IMR-90 (cell line): ENCODE measurements around the gene PAN2. TPM values are rescaled to one million over a fixed set of nuclear protein-coding genes. Genes with fewer than 3 reads are reported as not detected.

Source experiments
- CEBPB ChIP-seq: IDR thresholded peaks from 2 replicates; pipeline ENCODE4 v1.6.1; 2012; ENCODE audit warnings: low read depth, low read length, improper control_type of control experiment
- MAFK ChIP-seq: IDR thresholded peaks from 2 replicates; pipeline ENCODE4 v1.6.1; 2012; ENCODE audit warnings: low read depth, low read length, improper control_type of control experiment
- NFE2L2 ChIP-seq: fragments of 150-350 bp; IDR thresholded peaks from 2 replicates; pipeline ENCODE4 v1.6.1; 2016; ENCODE audit warnings: low read depth, mild to moderate bottlenecking, low read length
- RAD21 ChIP-seq: IDR thresholded peaks from 2 replicates; pipeline ENCODE4 v1.6.1; 2012; ENCODE audit warnings: low read length, improper control_type of control experiment
- RFX5 ChIP-seq: IDR thresholded peaks from 2 replicates; pipeline ENCODE4 v1.8.0; 2012; ENCODE audit warnings: low read depth, mild to moderate bottlenecking, low read length, moderate library complexity
- SMC3 ChIP-seq: fragments of 150-350 bp; IDR thresholded peaks from 2 replicates; pipeline ENCODE4 v1.6.1; 2016; ENCODE audit warnings: low read depth, mild to moderate bottlenecking, antibody characterized with exemption, low read length, moderate library complexity
- polyA plus RNA-seq, 3 experiments: library from polyadenylated mRNA; depleted of rRNA; stranded (reverse); fragments of >200 nt; gene quantifications; 2 replicates each; pipeline ENCODE4 v1.2.3, GENCODE V29; 2012; ENCODE audit warnings: low replicate concordance in 1 of 3
- total RNA-seq: library from RNA; depleted of rRNA; stranded (reverse); fragments of >200 nt; gene quantifications from 2 replicates; pipeline ENCODE4 v1.2.3, GENCODE V29; 2012
- TF ChIP-seq, protein P1 (sequence below): fragments of 150-350 bp; IDR thresholded peaks from 2 replicates; pipeline ENCODE4 v1.6.1; 2017; ENCODE audit warnings: mild to moderate bottlenecking, antibody characterized with exemption, low read length, low read depth
- TF ChIP-seq, protein P2 (sequence below): fragments of 150-350 bp; IDR thresholded peaks from 2 replicates; pipeline ENCODE4 v1.6.1; 2016; ENCODE audit warnings: low read depth, mild to moderate bottlenecking, low read length, moderate library complexity, borderline replicate concordance

PAN2 gene
- total and polyA plus RNA-seq, 2 of the 4 experiments (the other 2 are of a cell fraction) = 9.7 to 20.2 TPM

DNA sequence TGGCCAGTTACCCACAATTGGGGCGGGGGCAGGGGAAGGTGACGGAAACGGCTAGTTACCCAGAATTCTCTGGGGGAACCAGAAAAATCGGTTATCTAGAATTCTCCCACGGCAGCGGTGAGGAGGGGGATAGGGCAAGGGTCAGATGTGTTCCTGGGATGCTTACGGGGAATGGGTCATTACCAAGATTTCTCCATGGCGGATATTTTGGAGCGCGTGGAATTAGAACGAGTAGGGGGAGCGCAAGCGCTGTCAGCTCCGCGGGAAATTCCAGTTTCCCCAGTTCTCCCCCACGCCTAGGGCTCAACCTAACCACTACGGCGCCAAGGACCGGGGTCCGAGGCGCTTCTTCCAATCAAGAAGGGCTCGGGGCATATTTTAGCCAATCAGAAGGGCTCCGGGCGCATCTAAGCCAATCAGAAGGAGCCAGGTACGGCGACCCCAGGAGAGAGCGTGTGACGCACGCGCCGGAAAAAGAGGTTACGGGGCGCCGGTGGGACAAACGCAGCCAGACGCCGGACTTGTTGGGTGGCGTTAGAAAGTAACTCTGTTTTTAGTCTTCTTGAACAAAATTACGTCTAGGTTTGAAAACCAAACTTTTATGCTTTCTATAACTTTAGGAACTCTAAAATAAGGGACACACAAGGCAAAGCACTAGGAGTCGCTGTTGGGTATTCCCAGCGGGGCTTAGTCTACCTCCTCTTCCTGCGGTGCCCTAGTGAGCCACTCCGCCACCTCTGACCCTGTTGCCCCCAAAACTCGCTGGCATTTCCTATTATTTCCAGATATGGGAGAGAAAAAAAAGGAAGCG is at the start of gene PAN2 (continued):
- TF ChIP-seq MAFK = no peak
- no peak for TF ChIP-seq CEBPB
- TF ChIP-seq RFX5 = no peak
- TF ChIP-seq, protein P1, sequence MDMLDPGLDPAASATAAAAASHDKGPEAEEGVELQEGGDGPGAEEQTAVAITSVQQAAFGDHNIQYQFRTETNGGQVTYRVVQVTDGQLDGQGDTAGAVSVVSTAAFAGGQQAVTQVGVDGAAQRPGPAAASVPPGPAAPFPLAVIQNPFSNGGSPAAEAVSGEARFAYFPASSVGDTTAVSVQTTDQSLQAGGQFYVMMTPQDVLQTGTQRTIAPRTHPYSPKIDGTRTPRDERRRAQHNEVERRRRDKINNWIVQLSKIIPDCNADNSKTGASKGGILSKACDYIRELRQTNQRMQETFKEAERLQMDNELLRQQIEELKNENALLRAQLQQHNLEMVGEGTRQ = 0 out of 2 replicates have a peak, but pooled peaks have one; percentile 37
- no peak; the same call in 1 of the 2 replicates for TF ChIP-seq RAD21
- TF ChIP-seq, protein P2, sequence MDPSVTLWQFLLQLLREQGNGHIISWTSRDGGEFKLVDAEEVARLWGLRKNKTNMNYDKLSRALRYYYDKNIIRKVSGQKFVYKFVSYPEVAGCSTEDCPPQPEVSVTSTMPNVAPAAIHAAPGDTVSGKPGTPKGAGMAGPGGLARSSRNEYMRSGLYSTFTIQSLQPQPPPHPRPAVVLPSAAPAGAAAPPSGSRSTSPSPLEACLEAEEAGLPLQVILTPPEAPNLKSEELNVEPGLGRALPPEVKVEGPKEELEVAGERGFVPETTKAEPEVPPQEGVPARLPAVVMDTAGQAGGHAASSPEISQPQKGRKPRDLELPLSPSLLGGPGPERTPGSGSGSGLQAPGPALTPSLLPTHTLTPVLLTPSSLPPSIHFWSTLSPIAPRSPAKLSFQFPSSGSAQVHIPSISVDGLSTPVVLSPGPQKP = no peak
- TF ChIP-seq SMC3 = no peak; the same call in 1 of the 2 replicates
- TF ChIP-seq NFE2L2 = no peak
